Gastrocnemius medialis (tissue), 4 donors: Measurements from ENCODE around the gene PTGER4.

ENCODE experiments used
- POLR2A ChIP-seq, 2 donors: fragments of 450-650 bp; IDR thresholded peaks; one replicate each; pipeline ENCODE4 v1.6.1; 2017; ENCODE audit warnings: antibody characterized with exemption in 2 of 2, mild to moderate bottlenecking in 2 of 2, moderate library complexity in 2 of 2
- TF ChIP-seq, protein P1 (sequence below), 5 experiments: fragments of 450-650 bp in 3 of 5; fragments of 200-600 bp in 2 of 5; sonication (generic) in 2 of 5; IDR thresholded peaks in 4 of 5; conservative IDR thresholded peaks in 1 of 5; 1 replicate in 4 of 5; 2 replicates in 1 of 5; pipeline ENCODE4 v1.5.1; 2016 to 2019; ENCODE audit warnings: antibody characterized with exemption in 5 of 5, mild to moderate bottlenecking in 3 of 5, moderate library complexity in 3 of 5

DNA sequence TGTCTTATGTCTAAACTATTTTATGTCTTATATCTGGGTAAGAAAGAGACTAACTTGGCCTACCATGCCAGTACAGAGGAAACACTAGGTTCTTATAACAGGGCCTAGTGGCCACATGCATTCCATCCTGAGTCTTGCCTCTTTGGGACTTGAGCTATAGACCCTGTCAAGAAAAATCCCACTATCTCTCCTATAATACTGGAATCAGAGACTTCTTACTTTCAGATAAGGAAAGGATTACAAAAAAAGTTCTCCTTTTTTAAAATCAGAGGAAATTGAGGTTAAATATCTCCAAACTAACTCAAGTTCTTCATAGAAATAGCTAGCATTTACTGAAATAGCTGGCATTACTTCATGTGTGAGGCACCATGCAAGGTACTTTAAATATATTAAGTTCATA lies 34.3 kb downstream of the PTGER4 start:
- TF ChIP-seq, protein P1, sequence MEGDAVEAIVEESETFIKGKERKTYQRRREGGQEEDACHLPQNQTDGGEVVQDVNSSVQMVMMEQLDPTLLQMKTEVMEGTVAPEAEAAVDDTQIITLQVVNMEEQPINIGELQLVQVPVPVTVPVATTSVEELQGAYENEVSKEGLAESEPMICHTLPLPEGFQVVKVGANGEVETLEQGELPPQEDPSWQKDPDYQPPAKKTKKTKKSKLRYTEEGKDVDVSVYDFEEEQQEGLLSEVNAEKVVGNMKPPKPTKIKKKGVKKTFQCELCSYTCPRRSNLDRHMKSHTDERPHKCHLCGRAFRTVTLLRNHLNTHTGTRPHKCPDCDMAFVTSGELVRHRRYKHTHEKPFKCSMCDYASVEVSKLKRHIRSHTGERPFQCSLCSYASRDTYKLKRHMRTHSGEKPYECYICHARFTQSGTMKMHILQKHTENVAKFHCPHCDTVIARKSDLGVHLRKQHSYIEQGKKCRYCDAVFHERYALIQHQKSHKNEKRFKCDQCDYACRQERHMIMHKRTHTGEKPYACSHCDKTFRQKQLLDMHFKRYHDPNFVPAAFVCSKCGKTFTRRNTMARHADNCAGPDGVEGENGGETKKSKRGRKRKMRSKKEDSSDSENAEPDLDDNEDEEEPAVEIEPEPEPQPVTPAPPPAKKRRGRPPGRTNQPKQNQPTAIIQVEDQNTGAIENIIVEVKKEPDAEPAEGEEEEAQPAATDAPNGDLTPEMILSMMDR (IDR thresholded peaks at IDR 0.05 in 4 of 5, conservative IDR thresholded peaks at IDR 0.05 in 1 of 5), result no peak
- TF ChIP-seq POLR2A (IDR thresholded peaks at IDR 0.05), result no peak
